CD4-positive, alpha-beta T cell treated with Interleukin-17A for 4 hours (primary cell): ENCODE data around the gene GDNF.
"Not testable (repeated sequence)": the region's sequence is repeated elsewhere in the genome, so short reads cannot be mapped to it uniquely, and the experiment has no call there.

Experiments
- DNase-seq: peaks from one replicate; pipeline ENCODE4 v3.0.0-alpha.2; 2020; ENCODE audit warnings: mixed read lengths

Gene GDNF

GRCh38 chr5:37812365-37812764 is 27.5 kb downstream of the GDNF start:
- no peak for DNase-seq

- no peak for DNase-seq
Observed at GRCh38 chr5:37811866-37812265, 28.0 kb downstream of the GDNF start.

GRCh38 chr5:37810311-37810710 is 29.5 kb downstream of the GDNF start:
- no peak for DNase-seq

- no peak for DNase-seq
Observed at GRCh38 chr5:37808945-37809344, 30.9 kb downstream of the GDNF start.

GRCh38 chr5:37807621-37808301 is 32.1 kb downstream of the GDNF start:
- no peak for DNase-seq

- no peak for DNase-seq
Observed at GRCh38 chr5:37807015-37807414, 32.8 kb downstream of the GDNF start.

GRCh38 chr5:37806476-37806875 is 33.4 kb downstream of the GDNF start:
- DNase-seq: no peak

GRCh38 chr5:37806016-37806415 is 33.8 kb downstream of the GDNF start:
- DNase-seq: no peak

- no peak for DNase-seq
Observed at GRCh38 chr5:37804401-37804800, 35.4 kb downstream of the GDNF start.

GRCh38 chr5:37803487-37803886 is 36.4 kb downstream of the GDNF start:
- DNase-seq: no peak

GRCh38 chr5:37801521-37801920 is 38.3 kb downstream of the GDNF start:
- no peak for DNase-seq

GRCh38 chr5:37799865-37800421 is 39.9 kb downstream of the GDNF start:
- DNase-seq: no peak

- not testable (repeated sequence) for DNase-seq
Observed at GRCh38 chr5:37796435-37796834, 43.4 kb downstream of the GDNF start.

GRCh38 chr5:37795292-37795691 is 44.5 kb downstream of the GDNF start:
- DNase-seq: not testable (repeated sequence)

GRCh38 chr5:37792975-37793631 is 46.7 kb downstream of the GDNF start:
- DNase-seq: no peak

- DNase-seq: no peak
Observed at GRCh38 chr5:37791321-37791720, 48.5 kb downstream of the GDNF start.

- DNase-seq: no peak
Observed at GRCh38 chr5:37789991-37790390, 49.9 kb downstream of the GDNF start.

- no peak for DNase-seq
Observed at GRCh38 chr5:37787742-37788141, 52.1 kb downstream of the GDNF start.

- no peak for DNase-seq
Observed at GRCh38 chr5:37786862-37787519, 52.9 kb downstream of the GDNF start.

GRCh38 chr5:37786416-37786815 is 53.4 kb downstream of the GDNF start:
- DNase-seq: no peak

- DNase-seq: not testable (repeated sequence)
Observed at GRCh38 chr5:37781409-37781808, 58.4 kb downstream of the GDNF start.

GRCh38 chr5:37777432-37778130 is 62.3 kb downstream of the GDNF start:
- no peak for DNase-seq

- DNase-seq: no peak
Observed at GRCh38 chr5:37776826-37777225, 63.0 kb downstream of the GDNF start.
